ENCODE results near the gene SVOP. TPM values are rescaled to one million over a fixed set of nuclear protein-coding genes. Genes with fewer than 3 reads are reported as not detected.

SVOP gene
- total RNA-seq, 2 donors from 2014 or later = not detected

- ATAC-seq = no peak
- Mint-ChIP-seq H3K36me3 (ENCODE audit: low read depth) (no peaks in the 10 kb centered on the region), H3K4me3 (no peak overlapping the region), H3K27me3 (peaks cover 30% of the 10 kb centered on the region), H3K27ac (no peak overlapping the region), H3K4me1 (no peaks in the 10 kb centered on the region)
- H3K9me3 ChIP-seq (ENCODE audit: control insufficient read depth, low read length, poor library complexity, severe bottlenecking) = no peaks in the 10 kb centered on the region
- no peak for DNase-seq
Measured at GRCh38 chr12:108905725-108906124, 115.1 kb downstream of the SVOP start.

DNA sequence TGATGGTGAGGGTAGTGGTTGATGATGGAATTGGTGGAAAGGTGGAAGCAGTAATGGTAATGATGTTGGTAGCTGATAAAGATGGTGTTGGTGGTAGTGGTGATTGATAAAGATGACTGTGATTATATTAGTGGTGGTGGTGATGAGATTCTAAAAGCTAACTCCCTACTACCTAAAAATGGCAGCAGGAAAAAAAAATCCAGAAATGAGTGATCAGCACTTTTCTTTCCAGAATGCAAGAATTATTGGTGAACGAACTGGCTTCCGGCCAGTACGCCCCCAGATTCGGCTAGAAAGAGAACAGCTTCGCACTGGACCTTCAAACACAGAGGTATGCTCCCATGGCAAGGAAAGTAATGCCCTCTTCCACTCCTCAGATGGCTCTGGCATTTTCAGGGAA, 121.7 kb downstream of the SVOP start:
- H3K4me3 Mint-ChIP-seq = no peak overlapping the region
- no peaks in the 10 kb centered on the region for H3K27me3 Mint-ChIP-seq
- ATAC-seq (no peak), DNase-seq (no peak)
- no peaks in the 10 kb centered on the region for H3K4me1 Mint-ChIP-seq
- H3K36me3 Mint-ChIP-seq (ENCODE audit: low read depth) = no peaks in the 10 kb centered on the region
- H3K27ac Mint-ChIP-seq = no peak overlapping the region
- no peaks in the 10 kb centered on the region for H3K9me3 ChIP-seq (ENCODE audit: control insufficient read depth, low read length, poor library complexity, severe bottlenecking)

DNA sequence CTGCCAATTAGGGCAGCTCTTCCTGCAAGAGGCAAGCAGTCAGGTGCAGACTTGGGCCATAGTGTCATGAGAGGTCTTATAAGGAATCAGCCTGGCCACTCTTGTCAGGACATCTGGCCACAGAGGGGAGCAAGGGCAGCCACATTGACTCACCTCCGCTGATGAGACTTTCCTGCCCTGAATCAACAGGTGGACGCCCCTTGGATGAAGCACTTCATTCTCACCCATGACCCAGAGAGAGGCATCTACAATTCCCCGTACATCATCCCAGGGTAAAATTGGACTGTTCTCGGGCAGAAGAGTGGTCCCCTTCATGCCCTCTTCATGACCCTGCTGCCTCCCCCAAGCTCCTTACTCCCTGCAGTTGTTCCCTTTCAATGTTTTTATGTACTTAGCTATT, 124.1 kb downstream of the SVOP start:
- no peak for DNase-seq
- no peaks in the 10 kb centered on the region for H3K36me3 Mint-ChIP-seq (ENCODE audit: low read depth)
- H3K27me3 Mint-ChIP-seq = no peaks in the 10 kb centered on the region
- H3K27ac Mint-ChIP-seq = no peak overlapping the region
- H3K9me3 ChIP-seq (ENCODE audit: control insufficient read depth, low read length, poor library complexity, severe bottlenecking) = no peaks in the 10 kb centered on the region
- no peak for ATAC-seq
- H3K4me1 Mint-ChIP-seq = no peaks in the 10 kb centered on the region
- H3K4me3 Mint-ChIP-seq = no peak overlapping the region

DNA sequence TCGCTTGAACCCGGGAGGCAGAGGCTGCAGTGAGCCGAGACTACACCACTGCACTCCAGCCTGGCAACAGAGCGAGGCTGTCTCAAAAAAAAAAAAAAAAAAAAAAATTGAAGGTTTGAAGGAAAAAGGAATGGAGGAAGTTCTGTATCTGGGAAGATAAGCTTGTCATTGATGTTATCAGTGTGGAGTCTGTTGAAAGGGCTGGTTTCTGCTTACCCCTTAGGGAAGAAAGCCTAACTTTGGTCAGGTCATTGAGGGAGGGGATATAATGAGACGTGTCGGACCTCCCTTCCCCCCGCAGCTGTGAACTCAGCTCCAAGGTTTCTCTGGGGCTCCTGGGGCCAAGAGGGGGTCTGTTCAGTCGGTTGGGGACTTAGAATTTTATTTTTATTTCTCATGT, 124.5 kb downstream of the SVOP start:
- H3K9me3 ChIP-seq (ENCODE audit: control insufficient read depth, low read length, poor library complexity, severe bottlenecking) = no peaks in the 10 kb centered on the region
- Mint-ChIP-seq H3K36me3 (ENCODE audit: low read depth) (no peaks in the 10 kb centered on the region), H3K4me1 (no peaks in the 10 kb centered on the region), H3K27me3 (no peaks in the 10 kb centered on the region), H3K27ac (no peak overlapping the region), H3K4me3 (no peak overlapping the region)
- DNase-seq (no peak), ATAC-seq (no peak)

- no peaks in the 10 kb centered on the region for H3K4me1 Mint-ChIP-seq
- DNase-seq (no peak), ATAC-seq (no peak)
- no peaks in the 10 kb centered on the region for H3K36me3 Mint-ChIP-seq (ENCODE audit: low read depth)
- no peak overlapping the region for H3K27ac Mint-ChIP-seq
- H3K4me3 Mint-ChIP-seq = no peak overlapping the region
- no peaks in the 10 kb centered on the region for H3K27me3 Mint-ChIP-seq
- H3K9me3 ChIP-seq (ENCODE audit: control insufficient read depth, low read length, poor library complexity, severe bottlenecking) = no peaks in the 10 kb centered on the region
Measured at GRCh38 chr12:108895220-108895802, 125.6 kb downstream of the SVOP start.

- no peak for DNase-seq
- no peak for ATAC-seq
- no peak overlapping the region for H3K27ac Mint-ChIP-seq
Measured at GRCh38 chr12:108890208-108890607, 130.7 kb downstream of the SVOP start.

GRCh38 chr12:108888031-108888430, 132.8 kb downstream of the SVOP start:
- Mint-ChIP-seq H3K36me3 (ENCODE audit: low read depth) (no peaks in the 10 kb centered on the region), H3K27me3 (no peaks in the 10 kb centered on the region)
- H3K9me3 ChIP-seq (ENCODE audit: control insufficient read depth, low read length, poor library complexity, severe bottlenecking) = no peaks in the 10 kb centered on the region

More at GRCh38 chr12:108890208-108890607, 130.7 kb downstream of the SVOP start:
- no peaks in the 10 kb centered on the region for H3K4me1 Mint-ChIP-seq
- no peaks in the 10 kb centered on the region for H3K9me3 ChIP-seq (ENCODE audit: control insufficient read depth, low read length, poor library complexity, severe bottlenecking)
- no peaks in the 10 kb centered on the region for H3K36me3 Mint-ChIP-seq (ENCODE audit: low read depth)
- H3K4me3 Mint-ChIP-seq = no peak overlapping the region
- H3K27me3 Mint-ChIP-seq = no peaks in the 10 kb centered on the region

DNA sequence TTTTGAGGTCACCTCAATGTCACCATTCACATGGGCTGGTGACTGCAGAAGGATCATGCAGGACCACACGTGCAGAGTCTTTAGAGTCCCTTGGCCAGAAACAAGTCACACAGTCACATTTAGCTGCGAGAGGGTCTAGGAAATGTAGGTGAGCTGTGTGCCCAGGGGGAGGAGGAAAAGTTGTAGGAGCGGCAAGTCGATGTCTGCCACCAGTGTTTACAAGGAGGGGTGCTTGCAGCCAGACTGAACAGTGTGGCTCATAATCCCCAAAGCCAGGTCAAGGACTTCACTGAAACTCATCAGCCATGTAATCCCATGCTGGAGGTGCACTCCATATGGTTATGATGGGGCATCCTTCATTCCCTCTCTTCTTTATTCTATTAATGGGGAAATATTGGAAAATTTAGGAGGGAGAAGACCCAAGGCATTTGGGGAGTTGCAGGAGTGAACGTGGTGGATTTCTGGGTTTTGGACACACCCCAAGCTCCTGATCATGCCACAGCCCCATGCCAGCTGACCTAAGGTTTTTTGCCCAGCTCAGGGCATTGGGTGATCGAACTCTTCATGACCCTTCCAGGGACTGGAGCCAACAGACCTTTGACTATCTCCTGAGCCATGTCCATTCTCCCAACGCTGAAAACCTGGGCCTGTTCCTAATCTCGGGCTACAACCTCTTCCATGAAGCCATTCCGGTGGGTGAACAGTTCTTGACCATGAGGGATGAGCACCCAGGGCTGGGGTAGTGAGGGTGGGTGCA, 133.8 kb downstream of the SVOP start:
- Mint-ChIP-seq H3K36me3 (ENCODE audit: low read depth) (no peaks in the 10 kb centered on the region), H3K4me1 (no peaks in the 10 kb centered on the region), H3K27me3 (no peaks in the 10 kb centered on the region), H3K4me3 (no peak overlapping the region), H3K27ac (no peak overlapping the region)
- no peaks in the 10 kb centered on the region for H3K9me3 ChIP-seq (ENCODE audit: control insufficient read depth, low read length, poor library complexity, severe bottlenecking)
- no peak for ATAC-seq
- DNase-seq = no peak

More at GRCh38 chr12:108888031-108888430, 132.8 kb downstream of the SVOP start:
- no peak for ATAC-seq
- H3K4me1 Mint-ChIP-seq = no peaks in the 10 kb centered on the region
- H3K4me3 Mint-ChIP-seq = no peak overlapping the region
- no peak for DNase-seq
- no peak overlapping the region for H3K27ac Mint-ChIP-seq

- no peaks in the 10 kb centered on the region for H3K27me3 Mint-ChIP-seq
- H3K4me3 Mint-ChIP-seq = no peak overlapping the region
- no peak overlapping the region for H3K27ac Mint-ChIP-seq
- ATAC-seq (peak; percentile 90), DNase-seq (peak; percentile 41 to 67 (median 45))
- H3K9me3 ChIP-seq (ENCODE audit: control insufficient read depth, low read length, poor library complexity, severe bottlenecking) = no peaks in the 10 kb centered on the region
- H3K36me3 Mint-ChIP-seq (ENCODE audit: low read depth) = no peaks in the 10 kb centered on the region
- H3K4me1 Mint-ChIP-seq = no peaks in the 10 kb centered on the region
Measured at GRCh38 chr12:108884116-108885012, 136.5 kb downstream of the SVOP start.

- Mint-ChIP-seq H3K4me1 (no peaks in the 10 kb centered on the region), H3K4me3 (no peak overlapping the region), H3K27ac (no peak overlapping the region), H3K27me3 (no peaks in the 10 kb centered on the region), H3K36me3 (ENCODE audit: low read depth) (no peaks in the 10 kb centered on the region)
- ATAC-seq (no peak), DNase-seq (no peak)
- no peaks in the 10 kb centered on the region for H3K9me3 ChIP-seq (ENCODE audit: control insufficient read depth, low read length, poor library complexity, severe bottlenecking)
Measured at GRCh38 chr12:108881953-108882352, 138.9 kb downstream of the SVOP start.

- ATAC-seq = no peak
- Mint-ChIP-seq H3K4me1 (peaks cover 2% of the 10 kb centered on the region), H3K36me3 (ENCODE audit: low read depth) (no peaks in the 10 kb centered on the region), H3K27me3 (no peaks in the 10 kb centered on the region), H3K27ac (no peak within 1 kb of the TSS), H3K4me3 (no peak within 1 kb of the TSS)
- no peaks in the 10 kb centered on the region for H3K9me3 ChIP-seq (ENCODE audit: control insufficient read depth, low read length, poor library complexity, severe bottlenecking)
- DNase-seq = no peak
Measured at GRCh38 chr12:108879615-108880254, 141.1 kb downstream of the SVOP start, which contains the start of gene DAO. DAO (plus strand) TSS chr12:108880092; CDS start chr12:108885007, 4,915 bp downstream.

GRCh38 chr12:108876550-108876949, 144.3 kb downstream of the SVOP start:
- Mint-ChIP-seq H3K4me1 (peaks cover 4% of the 10 kb centered on the region), H3K4me3 (no peak overlapping the region), H3K36me3 (ENCODE audit: low read depth) (no peaks in the 10 kb centered on the region), H3K27ac (no peak overlapping the region), H3K27me3 (no peaks in the 10 kb centered on the region)
- ATAC-seq (no peak), DNase-seq (no peak)
- H3K9me3 ChIP-seq (ENCODE audit: control insufficient read depth, low read length, poor library complexity, severe bottlenecking) = no peaks in the 10 kb centered on the region
